Panc1 (cell line): ENCODE data around the gene PRKCB.

Source experiments
- CTCF ChIP-seq: fragments of 450-650 bp; IDR thresholded peaks from 2 replicates; pipeline ENCODE4 v1.5.1; 2017; ENCODE audit warnings: mild to moderate bottlenecking
- POLR2AphosphoS5 ChIP-seq: IDR thresholded peaks from 2 replicates; pipeline ENCODE4 v1.6.1; 2012; ENCODE audit warnings: mild to moderate bottlenecking, low read depth, low read length, moderate library complexity
- SIN3A ChIP-seq: IDR thresholded peaks from 2 replicates; pipeline ENCODE4 v1.6.1; 2012; ENCODE audit warnings: low read depth, mild to moderate bottlenecking, low read length, moderate library complexity, borderline replicate concordance; ENCODE audit not compliant: insufficient read depth

DNA sequence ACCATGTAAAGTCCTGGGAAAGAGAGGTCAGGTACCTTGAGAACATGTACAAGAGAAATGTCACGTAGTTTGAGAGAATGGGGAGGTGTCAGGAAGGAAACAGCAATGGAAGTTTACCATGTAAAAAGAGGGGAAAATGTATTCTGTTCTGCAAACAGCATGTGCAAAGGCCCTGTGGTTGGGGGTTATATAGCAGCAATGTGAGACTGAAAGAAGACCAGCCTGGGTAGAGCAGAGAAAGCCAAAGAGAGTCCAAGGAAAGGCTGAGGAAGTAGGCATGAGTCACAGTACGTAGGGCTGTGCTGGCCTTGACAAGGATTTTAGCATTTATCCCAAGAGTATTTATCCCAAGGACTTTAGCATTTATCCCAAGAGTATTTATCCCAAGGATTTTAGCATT is 279.1 kb downstream of the PRKCB start:
- TF ChIP-seq POLR2AphosphoS5 (no peak), CTCF (no peak), SIN3A (no peak)
